Adrenal gland (tissue), 5 donors: Measurements from ENCODE around the gene CILP.

Experiments used
- POLR2A ChIP-seq, 2 donors: fragments of 450-650 bp; IDR thresholded peaks; one replicate each; pipeline ENCODE4 v1.6.1; 2017; ENCODE audit warnings: antibody characterized with exemption in 2 of 2, mild to moderate bottlenecking in 2 of 2, moderate library complexity in 1 of 2
- TF ChIP-seq, protein P1 (sequence below), 6 experiments: fragments of 450-650 bp in 4 of 6; fragments of 200-600 bp in 2 of 6; sonication (generic) in 1 of 6; IDR thresholded peaks; 1 replicate in 5 of 6; 2 replicates in 1 of 6; pipeline versions ENCODE4 v1.5.1 to v1.8.0; 2016 to 2021; ENCODE audit warnings: antibody characterized with exemption in 6 of 6, mild to moderate bottlenecking in 2 of 6, moderate library complexity in 1 of 6
- donor health status: DM: no; HTN: no; CAD: no.

DNA sequence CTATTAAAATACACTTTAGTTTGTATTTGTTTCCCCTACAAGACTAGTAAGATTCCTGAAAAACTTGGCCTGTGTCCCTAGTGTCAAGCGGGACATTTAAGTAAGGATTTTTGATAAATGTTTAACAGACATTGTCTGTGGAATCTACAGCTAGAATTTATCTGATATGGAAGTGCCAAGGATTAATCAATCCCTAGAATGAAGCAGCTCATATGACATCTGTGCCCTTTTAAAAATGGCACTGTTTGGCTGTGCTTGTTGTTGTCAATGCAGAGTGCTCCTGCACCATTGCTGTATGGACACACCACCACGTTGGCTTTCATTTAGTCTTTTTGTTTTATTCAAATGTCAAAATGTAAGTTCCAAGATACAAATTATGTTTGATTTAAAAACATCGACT, 63.4 kb downstream of the CILP start:
- no peak for TF ChIP-seq POLR2A (IDR thresholded peaks at IDR 0.05)
- TF ChIP-seq, protein P1, sequence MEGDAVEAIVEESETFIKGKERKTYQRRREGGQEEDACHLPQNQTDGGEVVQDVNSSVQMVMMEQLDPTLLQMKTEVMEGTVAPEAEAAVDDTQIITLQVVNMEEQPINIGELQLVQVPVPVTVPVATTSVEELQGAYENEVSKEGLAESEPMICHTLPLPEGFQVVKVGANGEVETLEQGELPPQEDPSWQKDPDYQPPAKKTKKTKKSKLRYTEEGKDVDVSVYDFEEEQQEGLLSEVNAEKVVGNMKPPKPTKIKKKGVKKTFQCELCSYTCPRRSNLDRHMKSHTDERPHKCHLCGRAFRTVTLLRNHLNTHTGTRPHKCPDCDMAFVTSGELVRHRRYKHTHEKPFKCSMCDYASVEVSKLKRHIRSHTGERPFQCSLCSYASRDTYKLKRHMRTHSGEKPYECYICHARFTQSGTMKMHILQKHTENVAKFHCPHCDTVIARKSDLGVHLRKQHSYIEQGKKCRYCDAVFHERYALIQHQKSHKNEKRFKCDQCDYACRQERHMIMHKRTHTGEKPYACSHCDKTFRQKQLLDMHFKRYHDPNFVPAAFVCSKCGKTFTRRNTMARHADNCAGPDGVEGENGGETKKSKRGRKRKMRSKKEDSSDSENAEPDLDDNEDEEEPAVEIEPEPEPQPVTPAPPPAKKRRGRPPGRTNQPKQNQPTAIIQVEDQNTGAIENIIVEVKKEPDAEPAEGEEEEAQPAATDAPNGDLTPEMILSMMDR (IDR thresholded peaks at IDR 0.05): no peak
